GM12872 (cell line): ENCODE results near the gene TAS2R41.

Experiments
- TF ChIP-seq, protein P1 (sequence below): IDR thresholded peaks from 3 replicates; pipeline ENCODE4 v1.5.1; 2011; ENCODE audit warnings: low read depth, mild to moderate bottlenecking, low read length, moderate library complexity; ENCODE audit not compliant: insufficient read depth

Gene TAS2R41

DNA sequence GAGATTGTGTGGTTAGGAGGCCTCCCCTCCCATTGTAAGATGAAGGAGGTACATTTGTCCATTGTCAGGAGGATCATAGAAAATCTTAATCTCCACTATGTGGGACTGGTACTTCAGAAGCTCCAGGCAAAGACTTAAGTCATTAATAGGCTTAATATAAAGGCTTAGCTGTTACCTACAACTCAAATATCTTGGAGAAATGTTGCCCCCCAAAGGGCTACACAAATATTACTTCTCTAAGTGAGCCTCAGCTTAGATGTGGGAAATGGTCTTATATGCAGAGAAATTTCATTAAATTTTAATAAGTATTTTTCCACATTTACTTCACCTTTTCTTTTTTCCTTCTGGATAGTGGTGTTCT lies 27.2 kb downstream of the TAS2R41 start:
- TF ChIP-seq, protein P1, sequence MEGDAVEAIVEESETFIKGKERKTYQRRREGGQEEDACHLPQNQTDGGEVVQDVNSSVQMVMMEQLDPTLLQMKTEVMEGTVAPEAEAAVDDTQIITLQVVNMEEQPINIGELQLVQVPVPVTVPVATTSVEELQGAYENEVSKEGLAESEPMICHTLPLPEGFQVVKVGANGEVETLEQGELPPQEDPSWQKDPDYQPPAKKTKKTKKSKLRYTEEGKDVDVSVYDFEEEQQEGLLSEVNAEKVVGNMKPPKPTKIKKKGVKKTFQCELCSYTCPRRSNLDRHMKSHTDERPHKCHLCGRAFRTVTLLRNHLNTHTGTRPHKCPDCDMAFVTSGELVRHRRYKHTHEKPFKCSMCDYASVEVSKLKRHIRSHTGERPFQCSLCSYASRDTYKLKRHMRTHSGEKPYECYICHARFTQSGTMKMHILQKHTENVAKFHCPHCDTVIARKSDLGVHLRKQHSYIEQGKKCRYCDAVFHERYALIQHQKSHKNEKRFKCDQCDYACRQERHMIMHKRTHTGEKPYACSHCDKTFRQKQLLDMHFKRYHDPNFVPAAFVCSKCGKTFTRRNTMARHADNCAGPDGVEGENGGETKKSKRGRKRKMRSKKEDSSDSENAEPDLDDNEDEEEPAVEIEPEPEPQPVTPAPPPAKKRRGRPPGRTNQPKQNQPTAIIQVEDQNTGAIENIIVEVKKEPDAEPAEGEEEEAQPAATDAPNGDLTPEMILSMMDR, result no peak

DNA sequence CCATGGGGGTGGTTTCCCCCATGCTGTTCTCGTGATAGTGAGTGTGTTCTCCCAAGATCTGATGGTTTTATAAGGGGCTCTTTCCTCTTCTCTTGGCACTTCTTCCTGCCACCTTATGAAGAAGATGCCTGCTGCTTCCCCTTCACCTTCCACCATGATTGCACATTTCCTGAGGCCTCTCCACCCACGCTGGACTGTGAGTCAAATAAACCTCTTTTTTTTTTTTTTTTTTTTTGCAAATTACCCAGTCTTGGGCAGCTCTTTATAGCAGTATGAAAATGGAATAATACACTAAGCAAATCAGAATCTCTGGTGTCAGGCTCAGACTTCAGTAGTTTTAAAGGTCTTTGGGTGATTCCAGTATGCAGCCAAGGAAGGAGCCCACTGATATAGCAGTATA lies 28.2 kb downstream of the TAS2R41 start:
- TF ChIP-seq, protein P1, result no peak

DNA sequence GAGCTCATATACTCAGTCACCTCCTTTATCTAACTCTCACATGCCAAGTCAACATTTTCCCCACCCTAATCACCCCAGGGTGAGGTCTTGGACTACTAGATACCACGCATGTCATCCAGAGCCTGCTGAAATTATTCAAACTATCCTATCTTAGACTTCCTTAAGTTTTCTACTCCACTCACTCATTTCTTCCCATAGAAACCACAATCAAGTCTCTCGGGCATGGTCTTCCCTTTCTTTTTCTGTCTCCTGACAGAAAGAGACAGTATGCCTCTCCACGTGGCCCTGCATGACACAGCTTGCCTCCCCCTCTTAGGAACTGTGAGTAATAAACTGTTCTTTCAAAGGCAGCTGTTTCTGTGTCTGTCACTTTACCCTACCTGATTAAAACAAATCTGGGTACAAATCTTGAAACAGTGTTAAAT lies 29.4 kb downstream of the TAS2R41 start:
- TF ChIP-seq, protein P1, result no peak

DNA sequence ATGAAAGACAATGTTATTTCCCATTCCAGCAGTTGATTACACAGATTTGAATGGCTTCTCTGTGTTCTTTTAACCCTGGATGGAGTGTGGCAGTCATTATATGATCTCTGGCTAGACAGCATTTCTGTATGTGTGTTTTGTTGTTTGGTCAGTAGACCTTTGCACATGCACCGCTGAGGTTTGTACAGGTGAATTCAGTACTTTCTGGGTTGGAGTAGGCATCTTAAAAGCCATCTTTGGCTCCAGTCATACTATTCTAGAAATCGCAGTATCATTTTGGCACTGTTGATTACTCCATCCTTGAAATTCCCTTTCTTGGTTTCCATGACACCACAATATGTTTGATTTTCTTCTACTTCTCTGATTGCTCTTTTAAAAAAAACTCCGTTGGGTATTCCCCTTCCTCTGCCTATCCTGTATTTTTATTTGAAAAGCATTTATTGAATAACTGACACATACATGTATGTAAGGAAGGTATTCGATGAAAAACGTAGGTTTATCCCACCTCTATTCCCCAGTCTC lies 29.9 kb downstream of the TAS2R41 start:
- TF ChIP-seq, protein P1, result no peak

DNA sequence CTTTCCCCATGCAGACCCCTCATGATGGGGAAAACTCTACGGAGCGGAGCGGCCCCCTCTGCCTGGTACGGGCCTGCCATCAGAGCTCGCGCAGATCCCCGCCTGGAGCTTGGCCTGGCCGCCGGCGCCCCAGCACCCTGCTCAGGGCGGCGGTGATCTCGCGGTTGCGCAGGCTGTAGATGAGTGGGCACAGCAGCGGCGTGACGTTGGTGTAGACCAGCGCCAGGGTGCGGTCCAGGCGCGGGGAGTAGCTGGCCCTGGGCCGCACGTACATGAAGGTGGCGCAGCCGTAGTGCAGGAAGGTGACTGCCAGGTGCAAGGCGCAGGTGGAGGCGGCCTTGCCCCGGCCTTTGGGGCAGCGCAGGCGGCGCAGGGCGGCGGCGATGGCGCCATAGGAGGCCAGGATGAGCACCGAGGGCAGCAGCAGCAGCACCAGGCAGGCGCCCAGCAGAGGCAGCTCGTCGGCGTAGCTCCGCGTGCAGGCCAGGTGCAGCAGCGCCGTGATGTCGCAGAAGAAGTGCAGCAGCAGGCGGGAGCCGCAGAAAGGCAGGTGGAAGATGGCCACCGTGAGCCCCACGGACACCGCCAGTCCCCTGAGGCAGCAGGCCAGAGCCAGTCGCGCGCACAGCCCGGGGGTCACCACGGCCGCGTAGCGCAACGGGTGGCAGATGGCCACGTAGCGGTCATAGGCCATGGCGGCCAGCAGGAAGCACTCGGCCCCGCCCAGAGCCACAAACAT lies 33.4 kb downstream of the TAS2R41 start:
- TF ChIP-seq, protein P1, result no peak

DNA sequence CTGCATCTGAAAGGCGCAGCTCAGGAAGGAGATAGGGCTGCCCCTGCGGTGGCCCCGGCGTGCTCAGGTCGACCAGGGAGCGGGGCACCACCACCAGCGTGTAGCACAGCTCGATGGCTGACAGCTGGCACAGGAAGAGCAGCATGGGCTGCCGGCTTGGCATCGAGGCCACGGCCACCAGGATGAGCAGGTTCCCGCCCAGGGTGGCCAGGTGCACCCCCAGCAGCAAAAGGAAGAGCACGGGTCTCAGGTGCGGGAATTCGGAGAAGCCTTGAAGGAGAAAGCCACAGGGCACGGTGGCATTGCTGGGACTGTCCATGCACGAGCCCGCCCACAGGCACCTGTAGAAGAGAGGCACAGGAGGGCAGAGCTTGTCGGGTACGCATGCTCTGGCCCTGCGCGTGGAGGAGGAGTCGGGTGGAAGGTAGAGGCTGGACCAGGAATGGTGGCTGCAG lies 33.9 kb downstream of the TAS2R41 start:
- TF ChIP-seq, protein P1, result no peak

DNA sequence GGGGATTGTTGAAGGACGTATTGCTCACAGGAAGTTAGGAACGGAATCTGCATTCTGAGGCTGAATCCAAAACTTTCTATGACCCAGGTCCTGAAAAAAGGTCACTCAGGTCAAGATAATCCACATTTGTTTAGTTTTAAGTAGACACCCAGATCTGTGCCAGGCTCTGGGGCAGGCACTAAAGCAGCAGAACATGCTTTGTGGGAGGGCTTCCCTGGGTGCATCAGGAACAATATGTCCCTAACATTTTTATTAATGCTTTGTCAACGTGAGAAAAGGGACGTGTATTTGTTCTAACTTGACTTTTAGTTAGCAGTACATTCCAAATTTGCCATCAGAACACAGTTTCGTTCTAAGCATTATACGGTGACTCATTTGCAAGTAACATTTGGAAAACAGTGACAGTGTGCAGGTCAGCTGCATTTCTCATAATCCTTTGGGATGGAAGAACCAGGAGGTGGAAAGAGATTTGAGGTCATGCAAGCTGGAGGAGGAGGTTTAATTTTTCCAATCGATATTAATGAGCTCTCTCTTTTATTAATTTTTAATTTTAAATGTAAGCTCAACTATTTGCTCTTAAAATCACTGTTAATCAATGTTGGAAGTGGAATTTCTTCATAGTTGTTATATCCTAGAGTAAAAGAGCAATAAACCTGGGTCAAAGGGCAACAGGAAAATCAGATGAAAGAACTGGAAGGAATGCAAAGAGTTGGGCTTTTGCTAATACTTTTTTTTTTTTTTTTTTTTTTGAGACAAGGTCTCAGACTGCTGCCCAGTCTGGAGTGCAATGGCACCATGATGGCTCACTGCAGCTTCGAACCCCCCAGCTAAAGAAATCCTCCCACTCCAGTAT lies 35.0 kb downstream of the TAS2R41 start:
- TF ChIP-seq, protein P1, result no peak
